GM21360 (cell line): ENCODE data around the gene ESYT2.
"Not testable (repeated sequence)": the region's sequence is repeated elsewhere in the genome, so short reads cannot be mapped to it uniquely, and the experiment has no call there.

Source experiments
- ATAC-seq: cut with Tn5 transposase; IDR thresholded peaks from one replicate; pipeline ENCODE4 v1.9.1; 2021; ENCODE audit warnings: mild to moderate bottlenecking, moderate library complexity; ENCODE audit not compliant: unreplicated experiment

Gene ESYT2

DNA sequence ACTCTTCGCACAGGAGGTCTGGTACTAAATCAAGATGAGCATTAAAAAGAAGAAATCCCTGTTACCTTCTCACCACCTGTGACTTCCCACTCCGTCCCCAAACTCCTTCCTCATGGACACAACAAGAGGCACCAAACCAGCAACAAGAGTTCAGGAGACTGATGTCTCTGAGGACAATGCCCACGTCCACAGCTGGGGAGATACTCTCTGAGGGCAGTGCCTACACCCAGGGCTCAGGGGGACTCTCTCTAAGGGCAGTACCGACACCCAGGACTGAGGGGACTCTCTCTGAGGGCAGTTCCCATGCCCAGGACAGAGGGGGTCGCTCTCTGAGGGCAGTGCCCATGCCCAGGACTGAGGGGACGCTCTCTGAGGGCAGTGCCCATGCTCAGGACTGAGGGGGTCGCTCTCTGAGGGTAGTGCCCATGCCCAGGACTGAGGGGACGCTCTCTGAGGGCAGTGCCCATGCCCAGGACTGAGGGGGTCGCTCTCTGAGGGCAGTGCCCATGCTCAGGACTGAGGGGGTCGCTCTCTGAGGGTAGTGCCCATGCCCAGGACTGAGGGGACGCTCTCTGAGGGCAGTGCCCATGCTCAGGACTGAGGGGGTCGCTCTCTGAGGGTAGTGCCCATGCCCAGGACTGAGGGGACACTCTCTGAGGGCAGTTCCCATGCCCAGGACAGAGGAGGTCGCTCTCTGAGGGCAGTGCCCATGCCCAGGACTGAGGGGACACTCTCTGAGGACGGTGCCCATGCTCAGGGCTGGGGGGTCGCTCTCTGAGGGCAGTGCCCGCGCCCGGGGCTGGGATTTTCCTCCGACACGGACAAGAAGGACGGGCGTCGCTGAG is 125.4 kb downstream of the ESYT2 start:
- ATAC-seq, result not testable (repeated sequence)

DNA sequence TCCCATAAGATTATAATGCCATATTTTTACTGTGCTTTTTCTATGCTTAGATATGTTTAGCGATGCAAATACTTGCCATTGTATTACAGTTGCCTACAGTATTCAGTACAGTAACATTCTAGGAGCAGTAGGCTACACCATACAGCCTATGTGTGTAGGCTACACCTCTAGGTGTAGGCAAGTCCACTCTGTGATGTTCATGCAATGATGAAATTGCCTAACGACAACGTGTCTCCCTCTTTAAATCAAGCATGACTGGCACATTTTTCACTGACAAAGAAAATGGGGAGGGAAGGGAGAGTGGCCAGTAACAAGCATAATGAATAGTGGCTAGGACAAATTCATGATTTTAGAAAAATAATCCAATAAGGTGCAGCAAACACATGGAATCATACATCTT is 126.4 kb downstream of the ESYT2 start:
- ATAC-seq, result no peak

DNA sequence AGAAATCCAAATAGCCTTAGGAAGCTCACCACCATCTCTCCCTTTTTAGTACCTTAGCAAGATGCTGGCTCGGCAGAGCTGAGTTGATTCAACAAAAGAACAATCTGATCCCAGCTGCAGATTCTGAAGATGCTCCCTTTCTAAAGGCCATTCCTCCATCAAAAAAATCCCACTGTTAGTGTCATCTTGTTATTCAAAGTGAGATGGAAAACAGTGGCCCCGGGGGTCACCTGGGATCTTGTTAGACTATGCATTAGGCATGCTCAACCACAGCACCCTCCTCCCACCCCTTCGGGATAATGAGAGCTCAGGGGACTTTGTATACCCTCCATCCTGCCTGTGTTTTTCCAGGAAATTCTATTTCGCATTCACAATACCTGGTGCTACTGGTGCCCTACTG is 127.1 kb downstream of the ESYT2 start:
- no peak for ATAC-seq

- ATAC-seq, result no peak
These were observed 129.3 kb downstream of the ESYT2 start for GRCh38 chr7:158700008-158700407.

DNA sequence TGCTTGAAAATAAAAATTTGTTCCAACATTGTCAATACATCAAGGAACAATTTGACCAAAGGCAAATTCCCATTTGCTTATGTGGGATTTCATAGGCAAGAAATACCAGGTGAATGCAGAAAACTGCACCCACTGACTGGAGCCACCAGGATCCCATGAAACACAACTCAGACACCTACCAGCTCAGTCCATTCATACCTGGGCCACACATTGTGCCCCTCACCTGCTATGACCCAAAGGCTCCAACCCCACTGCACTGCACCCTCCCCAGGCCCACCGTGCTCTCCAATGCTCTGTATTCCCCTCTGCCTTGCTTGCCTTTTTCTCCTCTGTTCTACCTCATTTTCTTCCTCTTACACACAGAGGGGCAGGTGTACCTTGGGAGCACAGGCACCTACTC is 130.0 kb downstream of the ESYT2 start:
- ATAC-seq, result no peak

GRCh38 chr7:158698657-158699195 is 130.6 kb downstream of the ESYT2 start:
- no peak for ATAC-seq

- not testable (repeated sequence) for ATAC-seq
These were observed 131.7 kb downstream of the ESYT2 start for GRCh38 chr7:158697597-158697996.

GRCh38 chr7:158695726-158696452 is 133.4 kb downstream of the ESYT2 start:
- ATAC-seq, result peak; percentile 80

DNA sequence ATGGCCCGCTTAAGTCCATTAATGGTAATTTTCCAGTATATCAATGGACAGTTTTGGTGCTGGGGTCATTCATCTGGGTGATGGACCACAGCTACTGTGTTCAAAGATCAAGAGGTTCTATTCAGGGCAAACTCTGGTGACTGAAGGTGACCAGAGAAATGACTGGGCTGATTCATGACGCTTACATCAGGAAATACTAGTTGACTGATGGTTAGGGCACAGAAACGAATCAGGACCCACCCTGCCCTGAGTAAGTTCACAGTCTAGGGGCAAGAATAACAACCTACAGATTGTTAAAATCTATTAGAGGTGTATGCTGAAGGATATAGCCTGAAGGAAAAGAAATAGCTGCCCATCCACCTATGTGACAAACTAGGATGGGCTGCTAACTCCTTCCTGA is 134.3 kb downstream of the ESYT2 start:
- no peak for ATAC-seq

- ATAC-seq, result no peak
These were observed 134.7 kb downstream of the ESYT2 start for GRCh38 chr7:158694650-158695049.

DNA sequence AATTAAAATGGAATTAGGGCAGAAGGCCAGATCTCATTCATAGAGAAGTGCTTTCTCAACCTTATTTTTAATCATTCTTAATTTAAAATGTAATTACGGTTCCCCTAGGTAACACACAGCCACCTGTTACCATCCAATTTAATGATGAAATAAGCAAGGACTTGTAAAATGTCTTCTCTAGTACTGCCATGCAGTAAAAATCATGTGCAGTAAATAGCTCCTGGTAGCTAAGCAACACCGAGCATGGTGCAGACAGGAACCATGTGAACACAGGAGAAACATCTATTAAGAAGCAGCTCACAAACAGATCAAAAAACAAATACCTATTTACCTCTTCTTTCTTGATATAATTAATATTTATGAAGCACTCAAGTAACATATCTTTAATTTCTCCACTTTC is 139.8 kb downstream of the ESYT2 start:
- ATAC-seq, result no peak

- ATAC-seq, result no peak
These were observed 141.9 kb downstream of the ESYT2 start for GRCh38 chr7:158687406-158687805.

DNA sequence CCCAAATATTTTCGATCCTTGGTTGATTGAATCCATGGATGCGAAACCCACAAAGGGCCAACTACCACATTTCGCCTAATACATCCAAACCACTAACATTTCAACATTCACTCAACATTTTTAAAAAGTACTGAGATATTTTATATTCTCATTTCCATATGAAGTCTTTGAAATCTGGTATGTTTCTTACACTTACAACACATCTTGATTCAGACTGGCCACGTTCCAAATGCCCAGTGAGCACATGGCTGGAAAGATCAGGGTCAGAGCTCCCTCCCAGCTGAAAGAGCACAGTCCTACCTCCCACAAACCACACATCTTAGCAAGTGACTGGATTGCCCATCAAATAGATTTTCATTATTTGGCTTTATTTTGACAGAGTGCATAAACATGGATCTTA is 143.6 kb downstream of the ESYT2 start:
- no peak for ATAC-seq

DNA sequence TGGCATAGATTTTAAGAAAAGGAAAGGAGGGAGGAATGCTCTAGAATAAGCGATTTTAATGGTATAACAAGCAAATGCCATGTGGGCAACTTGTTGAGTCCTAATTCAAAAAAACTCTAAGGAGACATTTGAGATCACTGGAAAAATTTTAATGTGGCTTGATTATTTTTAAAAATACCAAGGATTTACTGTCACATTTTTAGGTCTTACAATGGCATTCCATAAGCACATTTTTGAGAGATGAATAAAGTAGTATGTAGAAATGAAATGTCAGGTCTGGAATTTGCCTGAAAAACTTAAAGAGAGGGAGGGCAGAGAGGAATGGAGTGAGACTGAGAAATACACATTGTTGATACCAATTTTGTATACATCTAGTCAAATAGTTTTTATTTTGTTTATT is 145.0 kb downstream of the ESYT2 start:
- ATAC-seq, result no peak

GRCh38 chr7:158683541-158683940 is 145.8 kb downstream of the ESYT2 start:
- no peak for ATAC-seq

- ATAC-seq, result no peak
These were observed 146.9 kb downstream of the ESYT2 start for GRCh38 chr7:158682456-158682855.
